Keratinocyte (primary cell): Measurements from ENCODE around the gene LGALS12.

ENCODE experiments used
- CTCF ChIP-seq, 3 experiments: IDR thresholded peaks in 1 of 3; conservative IDR thresholded peaks in 1 of 3; optimal IDR thresholded peaks in 1 of 3; 2 replicates in 2 of 3; 3 replicates in 1 of 3; pipeline versions ENCODE3 to v1.5.1; 2011; ENCODE audit warnings: low read length in 3 of 3, mild to moderate bottlenecking in 3 of 3, moderate library complexity in 2 of 3, control low read depth in 1 of 3, inconsistent platforms in 1 of 3; ENCODE audit not compliant: insufficient read depth in 2 of 3; ENCODE audit errors: extremely low read depth in 1 of 3
- EZH2 ChIP-seq: IDR thresholded peaks from one replicate; pipeline ENCODE4 v1.6.1; 2012; ENCODE audit warnings: inconsistent platforms, mild to moderate bottlenecking, low read length, moderate library complexity

GRCh38 chr11:63543711-63544110, 37.8 kb downstream of the LGALS12 start:
- TF ChIP-seq CTCF (optimal IDR thresholded peaks at IDR 0.05 in 1 of 3, IDR thresholded peaks at IDR 0.05 in 1 of 3, conservative IDR thresholded peaks at IDR 0.05 in 1 of 3; ENCODE audit: extremely low read depth in 1 of 3, insufficient read depth in 2 of 3, low read length in 3 of 3), result no peak
- TF ChIP-seq EZH2, result no peak
